KMS-11 (cell line): ENCODE data around the gene RAVER2.

Experiments
- H2AFZ ChIP-seq: fragments of 200-600 bp; sonication (generic); 2 replicates; pipeline ENCODE4 v1.6.1; 2016; ENCODE audit warnings: antibody characterized with exemption, mixed run types, low read depth
- H3K27ac ChIP-seq: fragments of 200-600 bp; sonication (generic); 2 replicates; pipeline ENCODE4 v1.6.1; 2016; ENCODE audit warnings: mild to moderate bottlenecking, mixed run types
- H3K27me3 ChIP-seq: fragments of 200-600 bp; sonication (generic); 2 replicates; pipeline ENCODE4 v1.6.1; 2017; ENCODE audit warnings: mild to moderate bottlenecking, low read depth, mixed run types, moderate library complexity; ENCODE audit not compliant: insufficient read depth
- H3K36me3 ChIP-seq: fragments of 200-600 bp; sonication (generic); 2 replicates; pipeline ENCODE4 v1.6.1; 2017; ENCODE audit warnings: mild to moderate bottlenecking, mixed run types; ENCODE audit not compliant: insufficient read depth
- H3K4me1 ChIP-seq: fragments of 200-600 bp; sonication (generic); 2 replicates; pipeline ENCODE4 v1.6.1; 2016; ENCODE audit warnings: mild to moderate bottlenecking, low read depth, mixed run types; ENCODE audit not compliant: poor library complexity, severe bottlenecking
- H3K4me2 ChIP-seq: fragments of 200-600 bp; sonication (generic); 2 replicates; pipeline ENCODE4 v1.7.0; 2016; ENCODE audit warnings: mild to moderate bottlenecking, mixed run types
- H3K4me3 ChIP-seq: fragments of 200-600 bp; sonication (generic); IDR thresholded peaks from 2 replicates; pipeline ENCODE4 v1.6.1; 2017; ENCODE audit warnings: low read depth, low read length, mixed read lengths; ENCODE audit not compliant: insufficient read depth
- H3K79me2 ChIP-seq: fragments of 200-600 bp; sonication (generic); 2 replicates; pipeline ENCODE4 v1.6.1; 2016; ENCODE audit warnings: low read depth, mixed run types; ENCODE audit not compliant: insufficient read depth
- H3K9ac ChIP-seq: fragments of 200-600 bp; sonication (generic); 2 replicates; pipeline ENCODE4 v1.6.1; 2016; ENCODE audit warnings: mild to moderate bottlenecking, mixed run types
- H4K20me1 ChIP-seq: fragments of 200-600 bp; sonication (generic); 2 replicates; pipeline ENCODE4 v1.6.1; 2016; ENCODE audit warnings: mild to moderate bottlenecking, mixed run types; ENCODE audit not compliant: insufficient read depth
- CTCF ChIP-seq: fragments of 200-600 bp; sonication (generic); conservative IDR thresholded peaks from 2 replicates; pipeline ENCODE4 v1.6.1; 2017; ENCODE audit warnings: low read depth, mild to moderate bottlenecking, antibody characterized with exemption, low read length, moderate library complexity, mixed read lengths

The RAVER2 gene

GRCh38 chr1:64712049-64712448 lies 32.8 kb upstream of the RAVER2 start:
- no peak overlapping the region for H3K4me3 ChIP-seq
- no peaks in the 10 kb centered on the region for H3K36me3 ChIP-seq
- no peaks in the 10 kb centered on the region for H3K79me2 ChIP-seq
- no peak overlapping the region for H3K27ac ChIP-seq
- no peaks in the 10 kb centered on the region for H3K27me3 ChIP-seq
- no peaks in the 10 kb centered on the region for H4K20me1 ChIP-seq
- TF ChIP-seq CTCF: no peak
- H3K4me2 ChIP-seq: no peak overlapping the region
- H3K4me1 ChIP-seq: no peaks in the 10 kb centered on the region
- no peak overlapping the region for H2AFZ ChIP-seq
- no peak overlapping the region for H3K9ac ChIP-seq

- Histone ChIP-seq H3K4me2 (no peak overlapping the region), H3K9ac (no peak overlapping the region), H3K4me3 (no peak overlapping the region), H3K27ac (no peak overlapping the region), H3K79me2 (no peaks in the 10 kb centered on the region), H4K20me1 (no peaks in the 10 kb centered on the region), H3K36me3 (no peaks in the 10 kb centered on the region), H2AFZ (no peak overlapping the region), H3K27me3 (no peaks in the 10 kb centered on the region), H3K4me1 (no peaks in the 10 kb centered on the region)
- TF ChIP-seq CTCF: no peak
These were observed 29.7 kb upstream of the RAVER2 start for GRCh38 chr1:64715186-64715585.

GRCh38 chr1:64721135-64721534 lies 23.7 kb upstream of the RAVER2 start:
- H3K27me3 ChIP-seq: no peaks in the 10 kb centered on the region
- H3K4me2 ChIP-seq: no peak overlapping the region
- H4K20me1 ChIP-seq: no peaks in the 10 kb centered on the region
- no peak for TF ChIP-seq CTCF
- no peaks in the 10 kb centered on the region for H3K36me3 ChIP-seq
- no peak overlapping the region for H3K4me3 ChIP-seq
- H3K27ac ChIP-seq: no peak overlapping the region
- H3K9ac ChIP-seq: no peak overlapping the region
- H3K4me1 ChIP-seq: no peaks in the 10 kb centered on the region
- H2AFZ ChIP-seq: no peak overlapping the region
- H3K79me2 ChIP-seq: no peaks in the 10 kb centered on the region

GRCh38 chr1:64721576-64722145 lies 23.2 kb upstream of the RAVER2 start:
- Histone ChIP-seq H3K4me2 (no peak overlapping the region), H3K27ac (no peak overlapping the region), H3K27me3 (no peaks in the 10 kb centered on the region), H2AFZ (no peak overlapping the region), H3K4me1 (no peaks in the 10 kb centered on the region), H3K4me3 (no peak overlapping the region), H3K36me3 (no peaks in the 10 kb centered on the region), H3K79me2 (no peaks in the 10 kb centered on the region), H4K20me1 (no peaks in the 10 kb centered on the region), H3K9ac (no peak overlapping the region)
- no peak for TF ChIP-seq CTCF
